ENCODE data around the gene HAT1. TPM values are rescaled to one million over a fixed set of nuclear protein-coding genes. Genes with fewer than 3 reads are reported as not detected.

HAT1 gene
- total RNA-seq, 1 experiment from 2014 or later: 76.8 TPM

- DNase-seq (no peak), ATAC-seq (no peak)
- Histone ChIP-seq H3K4me3 (ENCODE audit: low read length) (no peak overlapping the region), H3K36me3 (ENCODE audit: low read depth, low read length) (no peaks in the 10 kb centered on the region), H3K9ac (ENCODE audit: low read length) (no peak overlapping the region), H3K27me3 (ENCODE audit: low read length) (no peaks in the 10 kb centered on the region), H3K79me2 (ENCODE audit: low read length) (peaks cover 77% of the 10 kb centered on the region), H3F3A (ENCODE audit: low read length, unreplicated experiment) (no peaks in the 10 kb centered on the region), H2AFZ (ENCODE audit: low read length) (no peak overlapping the region), H3K27ac (ENCODE audit: low read length) (no peak overlapping the region), H3K9me2 (replicated peaks; ENCODE audit: low read length) (no peaks in the 10 kb centered on the region), H3K9me3 (ENCODE audit: low read length) (no peaks in the 10 kb centered on the region), H3K4me2 (ENCODE audit: low read length) (no peak overlapping the region), H3K4me1 (ENCODE audit: insufficient read depth, low read length) (no peaks in the 10 kb centered on the region), H4K20me1 (ENCODE audit: low read length) (peaks cover 10% of the 10 kb centered on the region)
- intact Hi-C loops (cut with micrococcal nuclease): loop anchor here (1.0 kb wide), 1 partner anchor 162 kb away; no protein-coding TSS in a partner anchor
- POLR2A ChIA-PET (ENCODE audit: unreplicated experiment): interaction anchor here (0.6 kb wide), 1 partner anchor 374 kb away, joined by 3 read pairs; no protein-coding TSS in a partner anchor
- BruUV-seq (replicated peaks): no TSS peak
- TF ChIP-seq CTCF (conservative IDR thresholded peaks at IDR 0.05; ENCODE audit: low read depth, low read length) (no peak), EZH2phosphoT487 (IDR thresholded peaks at IDR 0.05; ENCODE audit: borderline replicate concordance, low read length) (no peak), EZH2 (IDR thresholded peaks at IDR 0.05; ENCODE audit: low read length, unreplicated experiment) (no peak)
- CTCF ChIA-PET: no interaction called here
These were observed 19.0 kb downstream of the HAT1 start for GRCh38 chr2:171941316-171941699.

GRCh38 chr2:171943869-171944268, 21.6 kb downstream of the HAT1 start:
- no peaks in the 10 kb centered on the region for H3K36me3 ChIP-seq (ENCODE audit: low read depth, low read length)
- no peaks in the 10 kb centered on the region for H3K9me2 ChIP-seq (replicated peaks; ENCODE audit: low read length)
- H3K27ac ChIP-seq (ENCODE audit: low read length): no peak overlapping the region
- H3F3A ChIP-seq (ENCODE audit: low read length, unreplicated experiment): no peaks in the 10 kb centered on the region
- intact Hi-C loops (cut with micrococcal nuclease): no loop called here
- POLR2A ChIA-PET (ENCODE audit: unreplicated experiment): no interaction called here
- H3K4me3 ChIP-seq (ENCODE audit: low read length): no peak overlapping the region
- ATAC-seq: no peak
- DNase-seq: no peak
- H3K79me2 ChIP-seq (ENCODE audit: low read length): peaks cover 56% of the 10 kb centered on the region
- H3K9me3 ChIP-seq (ENCODE audit: low read length): no peaks in the 10 kb centered on the region
- no peak overlapping the region for H2AFZ ChIP-seq (ENCODE audit: low read length)
- CTCF ChIA-PET: no interaction called here
- no peak for TF ChIP-seq EZH2phosphoT487 (IDR thresholded peaks at IDR 0.05; ENCODE audit: borderline replicate concordance, low read length)
- TF ChIP-seq EZH2 (IDR thresholded peaks at IDR 0.05; ENCODE audit: low read length, unreplicated experiment): no peak
- no peak for TF ChIP-seq CTCF (conservative IDR thresholded peaks at IDR 0.05; ENCODE audit: low read depth, low read length)
- no peaks in the 10 kb centered on the region for H3K4me1 ChIP-seq (ENCODE audit: insufficient read depth, low read length)
- no peak overlapping the region for H3K4me2 ChIP-seq (ENCODE audit: low read length)
- no TSS peak for BruUV-seq (replicated peaks)
- H4K20me1 ChIP-seq (ENCODE audit: low read length): peaks cover 10% of the 10 kb centered on the region
- H3K27me3 ChIP-seq (ENCODE audit: low read length): no peaks in the 10 kb centered on the region
- H3K9ac ChIP-seq (ENCODE audit: low read length): no peak overlapping the region

GRCh38 chr2:171952276-171952675, 30.0 kb downstream of the HAT1 start:
- no peaks in the 10 kb centered on the region for H3K9me3 ChIP-seq (ENCODE audit: low read length)
- ATAC-seq (no peak), DNase-seq (no peak)
- no peak overlapping the region for H3K4me3 ChIP-seq (ENCODE audit: low read length)
- intact Hi-C loops (cut with micrococcal nuclease): no loop called here
- H4K20me1 ChIP-seq (ENCODE audit: low read length): 0 out of 2 replicates have a peak, but pooled peaks cover 6% of the 10 kb centered on the region
- H3F3A ChIP-seq (ENCODE audit: low read length, unreplicated experiment): no peaks in the 10 kb centered on the region
- H3K9me2 ChIP-seq (replicated peaks; ENCODE audit: low read length): no peaks in the 10 kb centered on the region
- POLR2A ChIA-PET (ENCODE audit: unreplicated experiment): no interaction called here
- no peaks in the 10 kb centered on the region; the same call in none of the 2 replicates for H3K36me3 ChIP-seq (ENCODE audit: low read depth, low read length)
- H3K79me2 ChIP-seq (ENCODE audit: low read length): no peaks in the 10 kb centered on the region; the same call in 1 of the 2 replicates
- CTCF ChIA-PET: no interaction called here
- TF ChIP-seq CTCF (conservative IDR thresholded peaks at IDR 0.05; ENCODE audit: low read depth, low read length) (no peak), EZH2phosphoT487 (IDR thresholded peaks at IDR 0.05; ENCODE audit: borderline replicate concordance, low read length) (no peak), EZH2 (IDR thresholded peaks at IDR 0.05; ENCODE audit: low read length, unreplicated experiment) (no peak)
- no peaks in the 10 kb centered on the region for H3K27me3 ChIP-seq (ENCODE audit: low read length)
- no peak overlapping the region for H3K4me2 ChIP-seq (ENCODE audit: low read length)
- peaks cover 6% of the 10 kb centered on the region for H3K4me1 ChIP-seq (ENCODE audit: insufficient read depth, low read length)
- H3K27ac ChIP-seq (ENCODE audit: low read length): no peak overlapping the region
- no peak overlapping the region for H2AFZ ChIP-seq (ENCODE audit: low read length)
- no TSS peak for BruUV-seq (replicated peaks)
- H3K9ac ChIP-seq (ENCODE audit: low read length): no peak overlapping the region

Data from PC-3 (cell line).